GM19025 (cell line): ENCODE results near the gene UVRAG.

Experiments
- ATAC-seq: cut with Tn5 transposase; IDR thresholded peaks from one replicate; pipeline ENCODE4 v1.9.1; 2021; ENCODE audit warnings: mild to moderate bottlenecking, low read depth, moderate library complexity; ENCODE audit not compliant: unreplicated experiment

Gene UVRAG

DNA sequence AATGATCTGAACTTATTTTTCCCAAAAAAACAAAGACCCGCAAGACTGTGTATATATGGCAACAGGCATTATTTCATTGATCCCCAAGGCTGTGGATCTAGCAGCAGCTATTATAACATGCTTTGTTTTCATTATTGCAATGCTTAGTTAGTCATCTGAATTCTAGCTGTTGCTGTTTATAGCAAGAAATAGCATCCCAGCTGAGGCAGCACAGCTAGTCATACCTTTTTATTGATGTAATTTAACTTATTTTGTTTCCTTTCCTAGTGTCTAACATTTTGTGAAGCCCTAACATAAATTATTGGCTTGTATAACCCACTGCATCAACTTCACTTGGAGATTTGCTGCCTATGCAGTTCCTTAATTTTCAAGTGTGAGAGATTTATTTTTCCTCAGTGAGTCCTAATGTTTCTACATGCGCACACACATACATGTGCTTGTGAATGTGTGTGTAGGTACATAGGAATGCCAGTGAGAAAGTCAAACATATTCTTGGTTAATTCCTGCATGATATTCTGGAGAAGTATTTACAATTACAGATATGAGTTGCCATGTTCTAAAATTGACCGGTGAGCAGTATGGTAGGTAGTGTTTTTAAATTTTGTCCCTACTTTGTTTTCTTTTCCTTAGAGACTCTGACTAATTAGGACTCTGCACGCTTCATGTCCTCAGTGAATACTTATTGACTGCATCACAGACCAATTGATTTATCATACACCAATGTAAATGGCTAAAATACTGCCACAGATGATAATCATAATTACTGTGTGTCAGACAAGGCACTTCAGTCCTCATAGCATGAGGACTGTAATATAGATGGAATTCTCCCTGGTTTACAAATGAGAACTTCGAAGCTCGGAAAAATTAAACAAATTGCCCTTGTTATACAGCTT is 272.0 kb downstream of the UVRAG start:
- no peak for ATAC-seq

DNA sequence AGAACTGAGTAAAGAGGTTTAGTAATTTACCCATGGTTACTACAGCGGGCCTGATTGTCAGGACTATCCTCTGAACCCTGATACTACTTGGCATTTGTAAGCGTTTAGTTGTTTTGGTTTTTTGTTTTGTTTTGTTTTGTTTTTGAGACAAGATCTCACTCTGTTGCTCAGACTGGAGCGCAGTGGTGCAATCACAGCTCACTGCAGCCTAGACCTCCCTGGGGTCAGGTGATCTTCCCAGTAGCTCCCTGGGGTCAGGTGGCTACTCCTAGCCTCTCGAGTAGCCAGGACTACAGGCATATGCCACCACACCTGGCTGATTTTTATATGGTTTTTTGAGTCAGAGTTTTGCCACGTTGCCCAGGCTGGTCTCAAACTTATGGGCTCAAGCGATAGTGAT is 272.7 kb downstream of the UVRAG start:
- no peak for ATAC-seq

DNA sequence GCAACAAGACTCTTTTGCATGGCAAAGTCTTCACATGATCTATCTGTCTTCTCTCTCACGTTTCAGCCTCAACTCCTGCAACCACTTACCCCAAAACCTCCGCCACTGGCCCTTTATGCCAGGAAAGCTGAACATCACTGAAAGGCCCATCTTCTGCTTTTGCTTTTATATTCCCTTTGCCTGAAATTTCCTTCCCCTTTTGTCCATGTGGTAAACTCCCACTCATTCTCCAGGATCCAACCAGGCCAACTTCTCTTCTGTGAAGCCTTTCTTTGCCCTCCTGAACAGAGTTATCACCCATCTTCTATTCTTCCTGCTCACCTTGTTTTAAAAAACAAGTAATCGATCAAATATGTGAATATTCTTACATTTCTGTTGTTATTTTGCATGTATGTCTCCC is 273.5 kb downstream of the UVRAG start:
- no peak for ATAC-seq

DNA sequence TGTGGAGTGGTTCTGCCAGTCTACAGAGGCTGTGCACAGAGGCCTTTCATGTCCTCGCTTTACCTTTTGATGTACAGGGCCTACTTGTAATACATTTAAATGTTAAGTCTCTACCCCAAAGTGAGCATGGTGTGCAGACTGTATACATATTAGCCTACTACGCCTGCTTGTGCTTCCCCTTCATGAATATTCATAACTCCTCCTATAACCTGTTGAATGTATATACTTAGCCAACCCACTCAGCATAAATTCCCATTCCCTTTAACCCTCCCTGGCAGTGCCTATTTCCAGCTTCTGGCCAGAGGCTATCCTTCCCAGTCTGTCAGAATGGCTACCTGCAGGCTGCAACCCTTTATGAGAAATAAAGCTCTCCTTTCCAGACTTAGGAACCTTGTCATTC is 275.2 kb downstream of the UVRAG start:
- no peak for ATAC-seq

- no peak for ATAC-seq
Measured at GRCh38 chr11:76090821-76091220, 275.8 kb downstream of the UVRAG start.

- no peak for ATAC-seq
Measured at GRCh38 chr11:76094740-76095139, 279.7 kb downstream of the UVRAG start.

DNA sequence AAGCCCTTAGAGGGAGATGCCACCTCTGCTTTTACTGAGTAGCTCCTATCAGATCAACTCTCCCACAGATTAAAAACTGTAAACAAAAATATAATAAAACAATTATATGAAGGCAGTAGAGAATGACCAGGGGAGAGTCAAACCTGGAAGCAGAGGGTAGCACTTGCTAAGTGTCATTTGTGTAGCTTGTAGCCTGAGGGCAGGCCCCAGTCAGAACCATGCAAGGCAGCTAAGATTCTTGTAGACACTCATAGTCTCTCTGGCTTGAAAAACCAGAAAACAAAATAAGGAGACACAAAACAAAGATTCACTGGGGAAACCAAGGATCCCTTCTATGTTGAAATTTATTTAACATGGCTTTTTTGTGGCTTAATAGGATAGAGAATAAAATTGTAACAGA is 280.9 kb downstream of the UVRAG start:
- no peak for ATAC-seq

- ATAC-seq: no peak
Measured at GRCh38 chr11:76096552-76096951, 281.5 kb downstream of the UVRAG start.

GRCh38 chr11:76102802-76103201 is 287.8 kb downstream of the UVRAG start:
- no peak for ATAC-seq

DNA sequence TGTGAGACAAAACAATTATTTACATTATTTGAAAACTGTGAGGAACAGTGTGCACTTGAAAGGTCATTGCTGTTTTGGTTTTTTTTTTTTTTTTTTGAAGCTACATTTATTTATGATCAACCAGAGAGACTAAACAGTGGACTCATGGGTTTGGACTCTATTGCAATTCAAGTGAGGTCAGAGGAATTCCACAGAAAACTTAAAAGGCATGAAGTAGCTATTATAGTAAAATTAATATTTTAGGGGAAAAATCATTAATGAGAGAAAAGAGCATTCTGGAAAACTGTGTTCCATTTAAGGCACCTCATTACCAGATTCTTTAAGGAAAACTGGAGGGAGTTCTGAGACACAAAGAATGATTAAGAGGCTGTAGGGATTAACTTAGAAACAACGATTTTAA is 288.4 kb downstream of the UVRAG start:
- no peak for ATAC-seq

DNA sequence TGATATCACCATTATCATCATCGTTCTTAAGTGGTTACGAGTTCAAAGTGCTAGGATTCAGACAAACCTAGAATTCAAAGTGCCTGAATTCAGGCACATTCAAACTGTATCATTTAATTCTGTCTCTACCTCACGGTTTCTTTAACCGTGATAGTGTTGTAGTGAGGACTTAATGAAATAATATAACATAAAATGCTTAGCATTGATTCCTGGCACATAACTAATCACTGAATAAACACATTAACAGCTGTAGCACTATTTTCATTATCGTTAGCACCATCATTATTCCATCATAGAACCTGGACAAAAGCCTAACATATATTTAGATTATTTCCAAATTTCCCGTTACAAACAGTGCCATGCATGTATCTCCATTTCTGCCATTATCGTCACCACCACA is 289.3 kb downstream of the UVRAG start:
- no peak for ATAC-seq

- ATAC-seq: no peak
Measured at GRCh38 chr11:76105637-76106036, 290.6 kb downstream of the UVRAG start.

DNA sequence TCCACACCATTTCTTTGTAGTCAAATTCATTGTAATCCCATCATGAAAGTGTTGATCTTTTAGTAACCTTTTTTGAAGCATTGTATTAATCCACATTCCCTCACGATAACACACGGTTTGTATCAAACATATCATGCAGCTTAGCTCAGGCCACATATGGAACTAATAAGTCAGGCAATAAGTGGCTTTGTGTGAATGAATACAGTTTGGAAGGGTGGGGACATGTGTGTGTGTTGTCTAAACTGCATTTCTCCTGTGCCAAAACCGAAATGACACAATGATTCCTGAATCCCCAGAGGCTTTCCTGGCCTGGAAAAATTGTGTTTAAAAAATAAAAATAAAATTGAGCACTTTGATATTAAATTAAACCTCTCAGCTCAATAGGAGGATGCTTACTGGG is 293.0 kb downstream of the UVRAG start:
- no peak for ATAC-seq

DNA sequence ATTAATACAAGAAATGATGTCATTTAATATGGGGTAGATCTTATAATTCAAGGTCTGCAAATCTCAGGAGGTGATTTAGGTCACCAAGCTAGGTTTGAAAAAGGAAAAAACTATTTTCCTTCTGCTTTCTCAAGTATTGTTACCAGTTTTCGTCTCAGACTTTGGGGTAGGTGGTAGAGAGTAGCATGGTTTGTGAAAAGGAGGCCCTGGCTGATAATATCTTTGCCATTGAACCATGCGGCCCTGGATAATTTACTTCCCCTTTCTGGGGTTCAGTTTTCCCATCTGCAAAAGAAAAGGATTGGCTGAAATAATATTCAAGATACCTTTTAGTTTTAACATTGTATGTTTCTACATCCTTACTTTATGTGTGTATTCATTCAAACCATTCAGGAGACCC is 299.2 kb downstream of the UVRAG start:
- ATAC-seq: no peak

- no peak for ATAC-seq
Measured at GRCh38 chr11:76115555-76115954, 300.5 kb downstream of the UVRAG start.

DNA sequence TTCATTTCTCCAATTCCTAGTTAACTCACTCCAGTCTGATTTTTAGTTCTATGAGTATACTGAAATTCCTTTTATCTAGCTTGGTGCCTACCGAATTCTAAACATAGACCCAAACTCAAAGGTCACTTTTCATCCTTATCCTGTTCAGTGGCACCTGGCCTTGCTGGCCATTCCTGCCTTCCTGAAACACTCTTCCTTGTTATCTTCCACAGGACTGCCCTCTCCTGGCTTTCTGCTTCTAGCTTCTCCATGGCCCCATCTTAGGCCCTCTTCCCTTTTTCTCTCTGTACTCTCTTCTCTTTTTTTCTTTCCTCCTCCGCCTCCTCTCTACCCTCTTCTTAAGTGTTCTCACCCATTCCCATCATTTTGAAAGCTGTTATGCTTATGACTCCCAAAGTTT is 304.0 kb downstream of the UVRAG start:
- no peak for ATAC-seq

DNA sequence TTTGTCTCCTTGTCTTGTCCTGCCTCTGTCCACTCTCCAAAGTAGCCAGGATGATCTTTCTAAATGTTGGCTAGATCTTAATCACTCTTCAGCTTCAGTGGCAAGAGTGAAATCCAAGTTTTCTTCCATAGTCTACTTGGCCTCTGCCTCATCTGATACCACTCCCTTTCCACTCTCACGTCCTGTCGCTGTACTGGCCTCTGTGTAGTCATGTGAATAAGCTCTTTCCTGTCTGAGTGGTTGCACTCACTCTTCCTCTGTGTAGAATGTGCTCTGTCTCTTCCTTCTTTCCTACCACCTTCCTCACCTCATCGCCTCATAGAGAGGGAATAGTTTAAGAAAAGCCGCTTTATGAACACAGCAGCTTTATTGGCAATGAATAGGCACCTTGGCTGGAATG is 304.8 kb downstream of the UVRAG start:
- ATAC-seq: no peak

- ATAC-seq: no peak
Measured at GRCh38 chr11:76120513-76121101, 305.6 kb downstream of the UVRAG start.

GRCh38 chr11:76123248-76123647 is 308.2 kb downstream of the UVRAG start:
- ATAC-seq: no peak

- ATAC-seq: no peak
Measured at GRCh38 chr11:76124905-76125770, 310.1 kb downstream of the UVRAG start.

DNA sequence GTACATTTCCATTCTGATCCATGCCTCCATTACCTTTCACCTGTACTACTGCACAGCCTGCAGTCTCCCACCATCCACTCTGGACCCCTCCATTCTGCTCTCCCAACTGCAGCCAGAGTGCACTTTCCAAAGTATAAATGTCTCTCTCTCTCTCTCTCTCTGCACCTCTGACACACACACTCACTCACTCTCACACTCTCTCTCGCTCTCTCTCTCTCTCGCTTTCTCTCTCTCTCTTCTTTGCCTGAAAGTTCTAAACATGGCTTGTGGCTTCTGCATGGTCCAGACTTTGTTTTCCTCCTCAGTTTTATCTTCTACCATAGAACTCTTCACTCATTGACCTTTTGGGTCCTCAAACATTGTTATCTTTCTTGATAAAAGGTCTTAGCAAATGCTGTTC is 314.7 kb downstream of the UVRAG start:
- ATAC-seq: no peak
